HG03039 (cell line): ENCODE results near the gene CPN2.

Experiments
- ATAC-seq: cut with Tn5 transposase; IDR thresholded peaks from one replicate; pipeline ENCODE4 v1.9.1; 2021; ENCODE audit warnings: mild to moderate bottlenecking, moderate library complexity; ENCODE audit not compliant: unreplicated experiment

The CPN2 gene

GRCh38 chr3:194381460-194381875, 30.3 kb upstream of the CPN2 start:
- no peak for ATAC-seq

GRCh38 chr3:194380326-194380725, 29.2 kb upstream of the CPN2 start:
- ATAC-seq, result no peak

- no peak for ATAC-seq
Observed at GRCh38 chr3:194379651-194380050, 28.5 kb upstream of the CPN2 start.

- no peak for ATAC-seq
Observed at GRCh38 chr3:194379231-194379630, 28.1 kb upstream of the CPN2 start.

- ATAC-seq, result no peak
Observed at GRCh38 chr3:194377708-194378107, 26.6 kb upstream of the CPN2 start.

GRCh38 chr3:194376241-194376560, 25.1 kb upstream of the CPN2 start:
- no peak for ATAC-seq

- ATAC-seq, result no peak
Observed at GRCh38 chr3:194375473-194376240, 24.5 kb upstream of the CPN2 start.

GRCh38 chr3:194374935-194375334, 23.8 kb upstream of the CPN2 start:
- ATAC-seq, result no peak

- no peak for ATAC-seq
Observed at GRCh38 chr3:194373899-194374298, 22.8 kb upstream of the CPN2 start.

GRCh38 chr3:194373028-194373427, 21.9 kb upstream of the CPN2 start:
- ATAC-seq, result no peak

- no peak for ATAC-seq
Observed at GRCh38 chr3:194370753-194371152, 19.6 kb upstream of the CPN2 start.

GRCh38 chr3:194369522-194370279, 18.6 kb upstream of the CPN2 start, which contains the start of gene LRRC15:
Gene LRRC15 (minus strand): TSS chr3:194369743. CDS start chr3:194361043, 8,700 bp downstream.
- ATAC-seq, result no peak

GRCh38 chr3:194368918-194369317, 17.8 kb upstream of the CPN2 start:
- ATAC-seq, result no peak

GRCh38 chr3:194367992-194368841, 17.1 kb upstream of the CPN2 start:
- no peak for ATAC-seq

GRCh38 chr3:194365978-194366490, 14.9 kb upstream of the CPN2 start:
- no peak for ATAC-seq

- ATAC-seq, result no peak
Observed at GRCh38 chr3:194365526-194365925, 14.4 kb upstream of the CPN2 start.

- no peak for ATAC-seq
Observed at GRCh38 chr3:194364652-194365434, 13.7 kb upstream of the CPN2 start.

GRCh38 chr3:194364314-194364651, 13.2 kb upstream of the CPN2 start:
- no peak for ATAC-seq

- no peak for ATAC-seq
Observed at GRCh38 chr3:194360568-194360967, 9.4 kb upstream of the CPN2 start.

- ATAC-seq, result no peak
Observed at GRCh38 chr3:194357681-194358080, 6.6 kb upstream of the CPN2 start.

- no peak for ATAC-seq
Observed at GRCh38 chr3:194355379-194355778, 4.3 kb upstream of the CPN2 start.
